H9 (cell line): ENCODE results near the gene BEST3. TPM values are rescaled to one million over a fixed set of nuclear protein-coding genes. Genes with fewer than 3 reads are reported as not detected.

Experiments used
- DNase-seq: peaks from one replicate; pipeline ENCODE4 v3.0.0-alpha.2; 2017
- H2AFZ ChIP-seq: one replicate; pipeline ENCODE4 v1.6.1; 2013; ENCODE audit warnings: mild to moderate bottlenecking, low read length, control low read depth, moderate library complexity
- H2AK5ac ChIP-seq: 2 replicates; pipeline ENCODE4 v1.6.1; 2013; ENCODE audit warnings: low read length, control low read depth, mixed read lengths; ENCODE audit not compliant: insufficient read length
- H2BK120ac ChIP-seq: one replicate; pipeline ENCODE4 v1.6.1; 2013; ENCODE audit warnings: low read depth, mild to moderate bottlenecking, low read length, control low read depth, inconsistent platforms; ENCODE audit not compliant: poor library complexity, severe bottlenecking
- H2BK12ac ChIP-seq: 2 replicates; pipeline ENCODE4 v1.6.1; 2013; ENCODE audit warnings: low read length, control low read depth, mixed read lengths, low read depth; ENCODE audit not compliant: insufficient read length
- H2BK15ac ChIP-seq: 2 replicates; pipeline ENCODE4 v1.6.1; 2013; ENCODE audit warnings: low read depth, low read length, control low read depth
- H2BK20ac ChIP-seq: one replicate; pipeline ENCODE4 v1.6.1; 2013; ENCODE audit warnings: low read depth, mild to moderate bottlenecking, low read length, control low read depth, inconsistent platforms; ENCODE audit not compliant: poor library complexity, severe bottlenecking
- H2BK5ac ChIP-seq: 2 replicates; pipeline ENCODE4 v1.6.1; 2013; ENCODE audit warnings: low read length, control low read depth, mixed read lengths; ENCODE audit not compliant: insufficient read length
- H3K14ac ChIP-seq: 2 replicates; pipeline ENCODE4 v1.6.1; 2013; ENCODE audit warnings: low read length, control low read depth; ENCODE audit not compliant: insufficient read depth
- H3K18ac ChIP-seq: 2 replicates; pipeline ENCODE4 v1.6.1; 2013; ENCODE audit warnings: low read depth, mild to moderate bottlenecking, mixed read lengths, low read length, control low read depth; ENCODE audit not compliant: insufficient read length
- H3K23ac ChIP-seq: 2 replicates; pipeline ENCODE4 v1.6.1; 2013; ENCODE audit warnings: low read length, control low read depth, mixed read lengths, low read depth; ENCODE audit not compliant: insufficient read length
- H3K23me2 ChIP-seq: 2 replicates; pipeline ENCODE4 v1.6.1; 2013; ENCODE audit warnings: low read depth, mild to moderate bottlenecking, mixed read lengths, low read length, control low read depth; ENCODE audit not compliant: insufficient read length, poor library complexity, severe bottlenecking
- H3K27ac ChIP-seq: 2 replicates; pipeline ENCODE4 v1.5.1; 2013; ENCODE audit warnings: low read length, control low read depth, mixed read lengths, low read depth; ENCODE audit not compliant: insufficient read length
- H3K27me3 ChIP-seq: 2 replicates; pipeline ENCODE4 v1.6.1; 2013; ENCODE audit warnings: low read length, control low read depth, inconsistent platforms; ENCODE audit not compliant: insufficient read depth
- H3K4ac ChIP-seq: 2 replicates; pipeline ENCODE4 v1.6.1; 2013; ENCODE audit warnings: low read depth, mild to moderate bottlenecking, control low read depth, inconsistent platforms, low read length, moderate library complexity
- H3K4me1 ChIP-seq: 2 replicates; pipeline ENCODE4 v1.6.1; 2013; ENCODE audit warnings: low read length, control low read depth, inconsistent platforms; ENCODE audit not compliant: insufficient read depth
- H3K4me2 ChIP-seq: 2 replicates; pipeline ENCODE4 v1.6.1; 2013; ENCODE audit warnings: low read length, control low read depth, mixed read lengths; ENCODE audit not compliant: insufficient read length, insufficient read depth
- H3K56ac ChIP-seq: 2 replicates; pipeline ENCODE4 v1.6.1; 2013; ENCODE audit warnings: low read depth, mild to moderate bottlenecking, mixed read lengths, low read length, control low read depth; ENCODE audit not compliant: insufficient read length
- H3K79me1 ChIP-seq: 2 replicates; pipeline ENCODE4 v1.6.1; 2013; ENCODE audit warnings: low read depth, mild to moderate bottlenecking, moderate library complexity, low read length, control low read depth, inconsistent platforms; ENCODE audit not compliant: insufficient read depth, poor library complexity, severe bottlenecking
- H3K79me2 ChIP-seq: 2 replicates; pipeline ENCODE4 v1.6.1; 2013; ENCODE audit warnings: low read length, control low read depth, inconsistent platforms; ENCODE audit not compliant: insufficient read depth
- H3K9ac ChIP-seq: 2 replicates; pipeline ENCODE4 v1.6.1; 2013; ENCODE audit warnings: low read length, control low read depth, mixed read lengths; ENCODE audit not compliant: insufficient read length; ENCODE audit errors: extremely low read depth
- H3K9me3 ChIP-seq: one replicate; pipeline ENCODE4 v1.6.1; 2013; ENCODE audit warnings: low read depth, low read length, inconsistent platforms; ENCODE audit not compliant: control insufficient read depth
- H3T11ph ChIP-seq: one replicate; pipeline ENCODE4 v1.6.1; 2013; ENCODE audit warnings: mild to moderate bottlenecking, low read length, control low read depth, inconsistent platforms
- H4K20me1 ChIP-seq: one replicate; pipeline ENCODE4 v1.6.1; 2013; ENCODE audit not compliant: control insufficient read depth, insufficient read length, insufficient read depth
- H4K5ac ChIP-seq: 2 replicates; pipeline ENCODE4 v1.6.1; 2013; ENCODE audit warnings: low read depth, mild to moderate bottlenecking, mixed read lengths, low read length, control low read depth; ENCODE audit not compliant: insufficient read length
- H4K8ac ChIP-seq: replicated peaks from 2 replicates; pipeline ENCODE4 v1.6.1; 2013; ENCODE audit warnings: low read length, control low read depth, mixed read lengths, low read depth; ENCODE audit not compliant: insufficient read length
- H4K91ac ChIP-seq: 2 replicates; pipeline ENCODE4 v1.6.1; 2013; ENCODE audit warnings: low read depth, mild to moderate bottlenecking, moderate library complexity, mixed read lengths, low read length, control low read depth; ENCODE audit not compliant: insufficient read length
- H3K27ac Mint-ChIP-seq, 3 experiments: 2 replicates in 2 of 3; 3 replicates in 1 of 3; pipeline ENCODE4 v1.8.0; 2020 to 2021; ENCODE audit warnings: mixed read lengths in 3 of 3, mild to moderate bottlenecking in 1 of 3, moderate library complexity in 1 of 3
- H3K27me3 Mint-ChIP-seq: 2 replicates; pipeline ENCODE4 v1.8.0; 2021; ENCODE audit warnings: low read depth, mild to moderate bottlenecking, moderate library complexity, mixed read lengths
- H3K36me3 Mint-ChIP-seq, 3 experiments: 2 replicates in 2 of 3; 3 replicates in 1 of 3; pipeline ENCODE4 v1.8.0; 2020 to 2021; ENCODE audit warnings: low read depth in 3 of 3, mixed read lengths in 3 of 3; ENCODE audit not compliant: insufficient read depth in 1 of 3
- H3K4me1 Mint-ChIP-seq, 2 experiments: 2 replicates each; pipeline ENCODE4 v1.8.0; 2020; ENCODE audit warnings: mixed read lengths in 2 of 2
- H3K4me3 Mint-ChIP-seq, 2 experiments: 2 replicates in 1 of 2; 3 replicates in 1 of 2; pipeline ENCODE4 v1.8.0; 2020 to 2021; ENCODE audit warnings: mild to moderate bottlenecking in 2 of 2, mixed read lengths in 2 of 2, moderate library complexity in 1 of 2
- H3K9me3 Mint-ChIP-seq, 2 experiments: 2 replicates in 1 of 2; 3 replicates in 1 of 2; pipeline ENCODE4 v1.8.0; 2020; ENCODE audit warnings: mild to moderate bottlenecking in 2 of 2, mixed read lengths in 2 of 2, moderate library complexity in 1 of 2
- CTCF ChIP-seq: fragments of 200-600 bp; sonication (generic); conservative IDR thresholded peaks from 3 replicates; pipeline ENCODE4 v1.8.0; 2021; ENCODE audit warnings: antibody characterized with exemption, mild to moderate bottlenecking
- WGBS: extraction: QIAGEN DNeasy Blood & Tissue Kit; methylation state at CpG from one replicate; pipeline ENCODE4 v1.1.7; 2013; ENCODE audit warnings: missing lambda C conversion rate, low lambda C conversion rate, mixed read lengths; ENCODE audit not compliant: insufficient read length; ENCODE audit errors: extremely low coverage; 5-methylcytosine and 5-hydroxymethylcytosine counted together
- total RNA-seq: library from RNA; stranded (reverse); gene quantifications from 2 replicates; pipeline ENCODE4 v1.2.1, GENCODE V29; 2021

The BEST3 gene
- total RNA-seq, 1 experiment from 2014 or later = 0.42 TPM

- Histone ChIP-seq H3K56ac (no peak overlapping the region), H4K91ac (no peak overlapping the region), H2BK12ac (no peak overlapping the region), H2BK5ac (no peak overlapping the region), H3K27me3 (no peaks in the 10 kb centered on the region), H3T11ph (no peak overlapping the region), H4K5ac (no peak overlapping the region), H2BK20ac (no peak overlapping the region), H2AFZ (no peak overlapping the region), H3K4me2 (no peak overlapping the region), H3K79me1 (no peaks in the 10 kb centered on the region), H3K18ac (no peak overlapping the region), H3K4me1 (no peaks in the 10 kb centered on the region; the same call in 1 of the 2 replicates), H3K79me2 (no peaks in the 10 kb centered on the region), H3K9ac (no peak overlapping the region), H4K8ac (no peak overlapping the region), H3K4ac (no peak overlapping the region), H2BK15ac (no peak overlapping the region), H3K27ac (no peak overlapping the region), H2AK5ac (no peak overlapping the region), H4K20me1 (no peaks in the 10 kb centered on the region), H3K23ac (no peak overlapping the region), H3K23me2 (no peaks in the 10 kb centered on the region), H3K9me3 (no peaks in the 10 kb centered on the region), H3K14ac (no peak overlapping the region), H2BK120ac (no peak overlapping the region)
- no peak overlapping the region for H3K4me3 Mint-ChIP-seq
- no CpG with 5 or more reads among the region's 12 CpGs for WGBS
- DNase-seq = peak; percentile 85
- no peak overlapping the region for H3K27ac Mint-ChIP-seq
- no peaks in the 10 kb centered on the region for H3K36me3 Mint-ChIP-seq
- H3K4me1 Mint-ChIP-seq = peaks cover 7% of the 10 kb centered on the region in 2 experiments
- TF ChIP-seq CTCF = peak; percentile 93
- no peaks in the 10 kb centered on the region for H3K9me3 Mint-ChIP-seq
- no peaks in the 10 kb centered on the region; the same call in 1 of the 2 replicates for H3K27me3 Mint-ChIP-seq
These were observed 59.6 kb downstream of the BEST3 start for GRCh38 chr12:69639400-69640016.
